Activated T-helper 1 cell treated with anti-CD3 and anti-CD28 coated beads, Interleukin-12 subunit alpha, Interleukin-12 subunit beta, Interleukin-2, Interleukin-4 antibody, amounts not matched to agents 30 ng/mL and 10 ng/mL and 1 ng/mL, durations not matched to agents 14 hours and 24 hours and 36 hours (primary cell): Measurements from ENCODE around the gene NXF2. TPM values are rescaled to one million over a fixed set of nuclear protein-coding genes. Genes with fewer than 3 reads are reported as not detected.
A peak's percentile ranks its signal among the peaks of the same experiment; 100 is the strongest.
"Not testable (repeated sequence)": the region's sequence is repeated elsewhere in the genome, so short reads cannot be mapped to it uniquely, and the experiment has no call there.

ENCODE experiments used
- DNase-seq: peaks from one replicate; pipeline ENCODE4 v3.0.0; 2021; ENCODE audit warnings: low spot score
- H3K27ac Mint-ChIP-seq: one replicate; pipeline ENCODE4 v1.8.0; 2021; ENCODE audit warnings: mild to moderate bottlenecking, mixed read lengths
- H3K27me3 Mint-ChIP-seq: one replicate; pipeline ENCODE4 v1.8.0; 2022; ENCODE audit warnings: mild to moderate bottlenecking, moderate library complexity, mixed read lengths; ENCODE audit not compliant: insufficient read depth
- H3K36me3 Mint-ChIP-seq: one replicate; pipeline ENCODE4 v1.8.0; 2021; ENCODE audit warnings: low read depth, mixed read lengths
- H3K4me1 Mint-ChIP-seq: one replicate; pipeline ENCODE4 v1.8.0; 2021; ENCODE audit warnings: low read depth, mixed read lengths
- H3K4me3 Mint-ChIP-seq: one replicate; pipeline ENCODE4 v1.8.0; 2021; ENCODE audit warnings: mild to moderate bottlenecking, moderate library complexity, mixed read lengths
- H3K9me3 Mint-ChIP-seq: one replicate; pipeline ENCODE4 v1.8.0; 2021; ENCODE audit warnings: mixed read lengths
- intact Hi-C: fragments of 100-400 bp; cut with micrococcal nuclease; formaldehyde crosslinking; loops from one replicate; pipeline ENCODE4 v1.15.1; 2024
- total RNA-seq: library from RNA; stranded (reverse); gene quantifications from 2 replicates; pipeline ENCODE4 v1.2.3, GENCODE V29; 2022

The NXF2 gene
- not detected in 2 replicates for total RNA-seq

GRCh38 chrX:102246893-102247292, at the start of gene NXF2:
NXF2 (plus strand) TSS chrX:102247167; CDS start chrX:102307079, 59,912 bp downstream.
- H3K4me3 Mint-ChIP-seq, H3K27me3 Mint-ChIP-seq, H3K9me3 Mint-ChIP-seq, H3K27ac Mint-ChIP-seq, DNase-seq, intact Hi-C loops, H3K4me1 Mint-ChIP-seq, H3K36me3 Mint-ChIP-seq: not testable (repeated sequence)

GRCh38 chrX:102207940-102208339, 39.0 kb upstream of the NXF2 start:
- intact Hi-C loops, H3K27ac Mint-ChIP-seq, H3K4me3 Mint-ChIP-seq, H3K27me3 Mint-ChIP-seq, H3K4me1 Mint-ChIP-seq, H3K9me3 Mint-ChIP-seq, H3K36me3 Mint-ChIP-seq, DNase-seq: not testable (repeated sequence)

- H3K4me1 Mint-ChIP-seq, DNase-seq, H3K4me3 Mint-ChIP-seq, H3K9me3 Mint-ChIP-seq, H3K36me3 Mint-ChIP-seq, H3K27me3 Mint-ChIP-seq, intact Hi-C loops, H3K27ac Mint-ChIP-seq: not testable (repeated sequence)
Measured at GRCh38 chrX:102214986-102215385, 32.0 kb upstream of the NXF2 start, which contains the start of gene TCP11X1. TCP11X1 (plus strand) TSS chrX:102215301.

GRCh38 chrX:102216497-102216896, 30.5 kb upstream of the NXF2 start:
- H3K9me3 Mint-ChIP-seq, DNase-seq, H3K4me3 Mint-ChIP-seq, H3K27me3 Mint-ChIP-seq, H3K4me1 Mint-ChIP-seq, H3K36me3 Mint-ChIP-seq, intact Hi-C loops, H3K27ac Mint-ChIP-seq: not testable (repeated sequence)

GRCh38 chrX:102235678-102236077, 11.3 kb upstream of the NXF2 start:
- H3K4me3 Mint-ChIP-seq, intact Hi-C loops, H3K27ac Mint-ChIP-seq: not testable (repeated sequence)

GRCh38 chrX:102240265-102240664, 6.7 kb upstream of the NXF2 start:
- H3K27ac Mint-ChIP-seq, H3K27me3 Mint-ChIP-seq, H3K9me3 Mint-ChIP-seq, intact Hi-C loops, H3K4me3 Mint-ChIP-seq, H3K4me1 Mint-ChIP-seq, H3K36me3 Mint-ChIP-seq, DNase-seq: not testable (repeated sequence)

More at GRCh38 chrX:102235678-102236077, 11.3 kb upstream of the NXF2 start:
- DNase-seq, H3K27me3 Mint-ChIP-seq, H3K4me1 Mint-ChIP-seq, H3K36me3 Mint-ChIP-seq, H3K9me3 Mint-ChIP-seq: not testable (repeated sequence)

GRCh38 chrX:102272231-102272630, 25.3 kb downstream of the NXF2 start:
- H3K36me3 Mint-ChIP-seq, H3K4me1 Mint-ChIP-seq, H3K9me3 Mint-ChIP-seq, H3K27ac Mint-ChIP-seq, intact Hi-C loops, DNase-seq, H3K4me3 Mint-ChIP-seq, H3K27me3 Mint-ChIP-seq: not testable (repeated sequence)

- H3K27ac Mint-ChIP-seq, result no peak overlapping the region
- H3K4me1 Mint-ChIP-seq, result no peaks in the 10 kb centered on the region
- H3K4me3 Mint-ChIP-seq, result no peak overlapping the region
- no peaks in the 10 kb centered on the region for H3K36me3 Mint-ChIP-seq
- intact Hi-C loops, result no loop called here
- DNase-seq, result no peak
- no peaks in the 10 kb centered on the region for H3K27me3 Mint-ChIP-seq
- no peaks in the 10 kb centered on the region for H3K9me3 Mint-ChIP-seq
Measured at GRCh38 chrX:102338162-102338561, 91.2 kb downstream of the NXF2 start.

- no peak for DNase-seq
- no peaks in the 10 kb centered on the region for H3K36me3 Mint-ChIP-seq
- H3K27ac Mint-ChIP-seq, result no peak overlapping the region
- no peaks in the 10 kb centered on the region for H3K9me3 Mint-ChIP-seq
- H3K4me1 Mint-ChIP-seq, result no peaks in the 10 kb centered on the region
- intact Hi-C loops, result no loop called here
- H3K4me3 Mint-ChIP-seq, result no peak overlapping the region
- no peaks in the 10 kb centered on the region for H3K27me3 Mint-ChIP-seq
Measured at GRCh38 chrX:102339312-102340298, 92.6 kb downstream of the NXF2 start.

GRCh38 chrX:102341867-102342266, 94.9 kb downstream of the NXF2 start:
- DNase-seq, result no peak
- H3K27me3 Mint-ChIP-seq, result no peaks in the 10 kb centered on the region
- no peak overlapping the region for H3K27ac Mint-ChIP-seq
- H3K36me3 Mint-ChIP-seq, result no peaks in the 10 kb centered on the region
- intact Hi-C loops, result no loop called here
- no peak overlapping the region for H3K4me3 Mint-ChIP-seq
- H3K4me1 Mint-ChIP-seq, result no peaks in the 10 kb centered on the region
- H3K9me3 Mint-ChIP-seq, result no peaks in the 10 kb centered on the region

GRCh38 chrX:102345916-102346315, 98.9 kb downstream of the NXF2 start:
- Mint-ChIP-seq H3K27me3 (no peaks in the 10 kb centered on the region), H3K4me3 (no peak overlapping the region), H3K9me3 (no peaks in the 10 kb centered on the region), H3K36me3 (no peaks in the 10 kb centered on the region), H3K27ac (no peak overlapping the region), H3K4me1 (no peaks in the 10 kb centered on the region)
- peak; percentile 11 for DNase-seq
- intact Hi-C loops, result no loop called here
